ENCODE results near the gene STPG1. TPM values are rescaled to one million over a fixed set of nuclear protein-coding genes. Genes with fewer than 3 reads are reported as not detected.

The STPG1 gene
- total and polyA plus RNA-seq, 9 of the 15 experiments (the other 6 are each of a cell fraction or from before 2014, with no cell fraction given) = 5.0 to 11.9 (median 8.3) TPM

DNA sequence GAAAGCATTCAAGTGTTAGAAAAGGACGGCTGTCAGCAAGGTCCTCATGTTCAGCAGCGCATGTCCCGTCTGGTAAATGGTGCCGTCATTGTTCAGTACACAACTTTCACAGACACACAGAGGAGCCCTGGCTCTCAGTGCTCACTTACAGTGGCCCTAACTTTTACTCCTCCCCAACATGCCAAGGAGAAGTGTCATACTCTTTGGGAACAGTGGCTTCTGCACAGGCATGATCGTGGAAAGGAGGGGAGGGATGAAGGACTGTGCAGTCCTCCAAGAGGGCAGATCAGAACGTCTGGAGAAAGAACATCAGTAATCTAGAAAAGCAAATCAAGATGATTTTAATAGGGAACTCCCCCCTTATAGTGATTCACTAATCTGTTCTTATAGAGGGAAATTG is 98.2 kb downstream of the STPG1 start:
- POLR2A ChIA-PET = no interaction called here
- H3K9ac ChIP-seq (ENCODE audit: insufficient read depth in 1 of 2, low read depth in 2 of 2, low read length in 2 of 2) = no peak overlapping the region
- peaks cover 6 to 13% of the 10 kb centered on the region in 2 experiments; a peak in 3 of 5 replicates for H3K4me1 ChIP-seq (replicated peaks in 1 of 2; ENCODE audit: control insufficient read depth in 2 of 2, insufficient read depth in 2 of 2, low read length in 2 of 2)
- no peaks in the 10 kb centered on the region for H3K79me2 ChIP-seq (ENCODE audit: control insufficient read depth, insufficient read depth, low read length)
- no peaks in the 10 kb centered on the region for H3K36me3 ChIP-seq (ENCODE audit: control insufficient read depth, insufficient read depth, low read length)
- 0% methylated on average over 6 of the region's 6 CpGs for WGBS (ENCODE audit: insufficient coverage, low coverage, missing lambda C conversion rate)
- intact Hi-C loops (cut with micrococcal nuclease) = no loop called here
- no peak overlapping the region for H3K4me2 ChIP-seq (ENCODE audit: insufficient read depth, low read length)
- no peak overlapping the region for H2AFZ ChIP-seq (ENCODE audit: low read depth, low read length)
- peaks cover 3% of the 10 kb centered on the region; the same call in 1 of the 2 replicates for H4K20me1 ChIP-seq (replicated peaks; ENCODE audit: control insufficient read depth, insufficient read depth, low read length)
- in situ Hi-C loops (cut with MboI) = no loop called here
- ATAC-seq (no peak), DNase-seq (ENCODE audit: extremely low read depth in 1 of 4, low spot score in 3 of 4) (no peak), FAIRE-seq (no peak)
- H3K9me3 ChIP-seq (replicated peaks; ENCODE audit: control insufficient read depth, insufficient read depth, low read depth, low read length) = no peaks in the 10 kb centered on the region
- CTCF ChIA-PET (ENCODE audit: low intra/inter-chr PET ratio) = no interaction called here
- H3K4me3 ChIP-seq = no peak overlapping the region
- no peak for TF ChIP-seq TBL1XR1 (IDR thresholded peaks at IDR 0.05; ENCODE audit: low read length in 2 of 2)
- TF ChIP-seq HIVEP1 (CRISPR knock-in tag; IDR thresholded peaks at IDR 0.05) = no peak
- no peak for TF ChIP-seq TOE1 (IDR thresholded peaks at IDR 0.05; ENCODE audit: borderline replicate concordance)
- TF ChIP-seq TOE1 (CRISPR knock-in tag; IDR thresholded peaks at IDR 0.05; ENCODE audit: borderline replicate concordance, low read depth) = no peak
- TF ChIP-seq PML (IDR thresholded peaks at IDR 0.05; ENCODE audit: low read length) = no peak
- TF ChIP-seq ATF7 (IDR thresholded peaks at IDR 0.05) = no peak
- TF ChIP-seq, protein P1, sequence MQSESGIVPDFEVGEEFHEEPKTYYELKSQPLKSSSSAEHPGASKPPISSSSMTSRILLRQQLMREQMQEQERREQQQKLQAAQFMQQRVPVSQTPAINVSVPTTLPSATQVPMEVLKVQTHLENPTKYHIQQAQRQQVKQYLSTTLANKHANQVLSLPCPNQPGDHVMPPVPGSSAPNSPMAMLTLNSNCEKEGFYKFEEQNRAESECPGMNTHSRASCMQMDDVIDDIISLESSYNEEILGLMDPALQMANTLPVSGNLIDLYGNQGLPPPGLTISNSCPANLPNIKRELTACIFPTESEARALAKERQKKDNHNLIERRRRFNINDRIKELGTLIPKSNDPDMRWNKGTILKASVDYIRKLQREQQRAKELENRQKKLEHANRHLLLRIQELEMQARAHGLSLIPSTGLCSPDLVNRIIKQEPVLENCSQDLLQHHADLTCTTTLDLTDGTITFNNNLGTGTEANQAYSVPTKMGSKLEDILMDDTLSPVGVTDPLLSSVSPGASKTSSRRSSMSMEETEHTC (IDR thresholded peaks at IDR 0.05) = no peak
- TF ChIP-seq ZZZ3 (IDR thresholded peaks at IDR 0.05) = no peak
- TF ChIP-seq EZH2 (IDR thresholded peaks at IDR 0.05; ENCODE audit: borderline replicate concordance, low read depth, low read length) = no peak
- TF ChIP-seq, protein P2, sequence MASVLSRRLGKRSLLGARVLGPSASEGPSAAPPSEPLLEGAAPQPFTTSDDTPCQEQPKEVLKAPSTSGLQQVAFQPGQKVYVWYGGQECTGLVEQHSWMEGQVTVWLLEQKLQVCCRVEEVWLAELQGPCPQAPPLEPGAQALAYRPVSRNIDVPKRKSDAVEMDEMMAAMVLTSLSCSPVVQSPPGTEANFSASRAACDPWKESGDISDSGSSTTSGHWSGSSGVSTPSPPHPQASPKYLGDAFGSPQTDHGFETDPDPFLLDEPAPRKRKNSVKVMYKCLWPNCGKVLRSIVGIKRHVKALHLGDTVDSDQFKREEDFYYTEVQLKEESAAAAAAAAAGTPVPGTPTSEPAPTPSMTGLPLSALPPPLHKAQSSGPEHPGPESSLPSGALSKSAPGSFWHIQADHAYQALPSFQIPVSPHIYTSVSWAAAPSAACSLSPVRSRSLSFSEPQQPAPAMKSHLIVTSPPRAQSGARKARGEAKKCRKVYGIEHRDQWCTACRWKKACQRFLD (CRISPR knock-in tag; IDR thresholded peaks at IDR 0.05) = no peak
- TF ChIP-seq, protein P3, sequence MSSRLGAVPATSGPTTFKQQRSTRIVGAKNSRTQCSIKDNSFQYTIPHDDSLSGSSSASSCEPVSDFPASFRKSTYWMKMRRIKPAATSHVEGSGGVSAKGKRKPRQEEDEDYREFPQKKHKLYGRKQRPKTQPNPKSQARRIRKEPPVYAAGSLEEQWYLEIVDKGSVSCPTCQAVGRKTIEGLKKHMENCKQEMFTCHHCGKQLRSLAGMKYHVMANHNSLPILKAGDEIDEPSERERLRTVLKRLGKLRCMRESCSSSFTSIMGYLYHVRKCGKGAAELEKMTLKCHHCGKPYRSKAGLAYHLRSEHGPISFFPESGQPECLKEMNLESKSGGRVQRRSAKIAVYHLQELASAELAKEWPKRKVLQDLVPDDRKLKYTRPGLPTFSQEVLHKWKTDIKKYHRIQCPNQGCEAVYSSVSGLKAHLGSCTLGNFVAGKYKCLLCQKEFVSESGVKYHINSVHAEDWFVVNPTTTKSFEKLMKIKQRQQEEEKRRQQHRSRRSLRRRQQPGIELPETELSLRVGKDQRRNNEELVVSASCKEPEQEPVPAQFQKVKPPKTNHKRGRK (tag; IDR thresholded peaks at IDR 0.05) = no peak
- TF ChIP-seq, protein P4, sequence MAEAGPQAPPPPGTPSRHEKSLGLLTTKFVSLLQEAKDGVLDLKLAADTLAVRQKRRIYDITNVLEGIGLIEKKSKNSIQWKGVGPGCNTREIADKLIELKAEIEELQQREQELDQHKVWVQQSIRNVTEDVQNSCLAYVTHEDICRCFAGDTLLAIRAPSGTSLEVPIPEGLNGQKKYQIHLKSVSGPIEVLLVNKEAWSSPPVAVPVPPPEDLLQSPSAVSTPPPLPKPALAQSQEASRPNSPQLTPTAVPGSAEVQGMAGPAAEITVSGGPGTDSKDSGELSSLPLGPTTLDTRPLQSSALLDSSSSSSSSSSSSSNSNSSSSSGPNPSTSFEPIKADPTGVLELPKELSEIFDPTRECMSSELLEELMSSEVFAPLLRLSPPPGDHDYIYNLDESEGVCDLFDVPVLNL (CRISPR knock-in tag; IDR thresholded peaks at IDR 0.05; ENCODE audit: low read depth) = no peak
- no peak for TF ChIP-seq ZEB2 (IDR thresholded peaks at IDR 0.05)
- TF ChIP-seq HDAC8 (tag; IDR thresholded peaks at IDR 0.05) = no peak
- no peak for TF ChIP-seq YBX1 (IDR thresholded peaks at IDR 0.05)
- H3K9me1 ChIP-seq (ENCODE audit: control insufficient read depth, insufficient read depth, low read length) = no peaks in the 10 kb centered on the region
- no TSS peak for BruUV-seq (replicated peaks)
- H3K27ac ChIP-seq (ENCODE audit: extremely low read depth, low read depth, low read length) = no peak overlapping the region
- peaks cover 36 to 37% of the 10 kb centered on the region in 2 experiments for H3K27me3 ChIP-seq (ENCODE audit: control insufficient read depth in 2 of 2, insufficient read depth in 2 of 2, low read length in 2 of 2)
